Right lobe of liver (tissue), 6 donors: ENCODE results near the gene KIF2C. TPM values are rescaled to one million over a fixed set of nuclear protein-coding genes. Genes with fewer than 3 reads are reported as not detected.

Source experiments
- ATAC-seq, 4 donors: fragments of 200-7000 bp; cut with Tn5 transposase; one replicate each; pipeline ENCODE4 v1.9.1; 2020; ENCODE audit warnings: mild to moderate bottlenecking in 4 of 4, moderate library complexity in 4 of 4
- DNase-seq, 3 donors: peaks; one replicate each; pipeline ENCODE4 v3.0.0-alpha.2; 2020
- H3K27ac ChIP-seq, 3 donors: fragments of 200-600 bp; one replicate each; pipeline ENCODE4 v1.8.0; 2022
- H3K27me3 ChIP-seq, 2 donors: fragments of 200-600 bp; one replicate each; pipeline ENCODE4 v1.8.0; 2022
- H3K36me3 ChIP-seq, 4 donors: fragments of 200-600 bp; sonication (generic) in 1 of 4; one replicate each; pipeline versions ENCODE4 v1.5.1 to v1.8.0; 2017 to 2022; ENCODE audit warnings: control low read depth in 1 of 4
- H3K4me1 ChIP-seq, 4 donors: fragments of 200-600 bp; sonication (generic) in 1 of 4; one replicate each; pipeline versions ENCODE4 v1.5.1 to v1.8.0; 2017 to 2022; ENCODE audit warnings: control low read depth in 1 of 4
- H3K4me3 ChIP-seq, 3 donors: fragments of 200-600 bp; one replicate each; pipeline ENCODE4 v1.8.0; 2022
- H3K9me3 ChIP-seq, 4 donors: fragments of 200-600 bp; sonication (generic) in 1 of 4; one replicate each; pipeline versions ENCODE4 v1.5.1 to v1.8.0; 2017 to 2022; ENCODE audit warnings: control low read depth in 1 of 4
- POLR2A ChIP-seq: fragments of 450-650 bp; IDR thresholded peaks from one replicate; pipeline ENCODE4 v1.6.1; 2017; ENCODE audit warnings: antibody characterized with exemption, mild to moderate bottlenecking
- WGBS: methylation state at CpG from one replicate; pipeline ENCODE4 v1.1.6; 2018; ENCODE audit warnings: low coverage, low lambda C conversion rate; ENCODE audit not compliant: insufficient coverage; ENCODE audit errors: missing lambda C conversion rate; 5-methylcytosine and 5-hydroxymethylcytosine counted together
- intact Hi-C, 2 donors: fragments of 100-400 bp; cut with DNase I; formaldehyde crosslinking; loops; one replicate each; pipeline versions ENCODE4 v1.11.2 to v1.14.1; 2022
- total RNA-seq, 6 experiments: library from RNA; depleted of rRNA in 2 of 6; stranded (reverse); fragments of >200 nt in 2 of 6; fragmentation: NEBNext Ultra II Directional in 3 of 6; extraction: Animal tissue kit (Norgen Biotek cat#: 25700) in 3 of 6; gene quantifications; one replicate each; pipeline versions ENCODE4 v1.1.0 to v1.2.4, GENCODE V29; 2016 to 2023
- TF ChIP-seq, protein P1 (sequence below), 4 donors: fragments of 200-600 bp in 3 of 4; fragments of 450-650 bp in 1 of 4; IDR thresholded peaks; one replicate each; pipeline versions ENCODE4 v1.5.1 to v1.8.0; 2016 to 2022; ENCODE audit warnings: antibody characterized with exemption in 4 of 4, mild to moderate bottlenecking in 2 of 4
- donor health status: DM: no; HTN: yes; CAD: no.
- donor health status: DM: no; HTN: no; CAD: no.
- donor health status: DM: no; HTN: no; CAD: no.
- donor health status: DM: no; HTN: yes; CAD: no.
- donor health status: DM: no; HTN: yes; CAD: no.

KIF2C gene
- total RNA-seq, 6 experiments from 2014 or later = 0.22 to 1.4 (median 0.37) TPM; not detected in 1

DNA sequence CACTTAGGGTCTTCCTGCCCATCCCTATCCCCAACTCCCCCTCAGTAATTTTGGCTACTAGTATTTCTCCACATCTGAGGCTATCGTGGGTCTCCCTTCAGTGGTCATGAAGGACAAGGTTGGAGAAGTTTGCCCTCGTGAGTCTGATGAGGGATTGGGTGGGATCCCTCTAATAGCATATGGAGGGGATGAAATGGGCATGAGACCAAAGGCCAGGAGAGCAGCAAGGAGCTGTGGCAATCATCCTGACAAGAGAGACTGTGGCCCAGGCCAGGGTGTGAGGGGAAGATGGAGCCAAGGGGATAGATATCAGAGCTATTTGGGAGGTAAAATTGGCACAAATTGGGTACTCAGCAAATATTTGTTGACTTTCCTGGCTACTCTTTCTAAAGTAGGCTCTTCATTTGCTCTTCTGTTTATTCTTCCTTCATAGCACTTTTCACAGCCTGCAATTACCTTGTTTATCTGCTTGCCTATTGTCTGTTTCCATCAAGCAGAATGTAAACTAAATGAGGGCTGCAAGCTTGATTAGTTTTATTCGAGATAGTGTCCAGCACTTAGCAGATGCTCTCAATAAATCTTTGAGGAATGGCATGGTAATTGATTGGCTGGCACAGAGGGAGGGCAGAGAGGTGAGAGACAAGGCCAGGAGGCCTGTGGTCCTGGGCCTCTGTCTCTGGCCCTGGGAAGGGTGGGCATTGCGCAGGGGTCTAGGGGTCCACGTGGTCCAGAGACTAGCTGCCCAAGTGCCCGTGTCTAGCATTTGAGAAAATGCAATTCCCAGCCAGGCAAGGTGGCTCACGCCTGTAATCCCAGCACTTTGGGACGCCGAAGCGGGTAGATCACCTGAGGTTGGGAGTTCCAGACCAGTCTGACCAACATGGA, 59.1 kb downstream of the KIF2C start:
- peaks cover 0 to 10% (median 1%) of the 10 kb centered on the region in 4 donors for H3K4me1 ChIP-seq
- H3K27ac ChIP-seq = peak overlapping the region in 2 of 3 donors; percentile 80 to 87
- TF ChIP-seq POLR2A = no peak
- TF ChIP-seq, protein P1, sequence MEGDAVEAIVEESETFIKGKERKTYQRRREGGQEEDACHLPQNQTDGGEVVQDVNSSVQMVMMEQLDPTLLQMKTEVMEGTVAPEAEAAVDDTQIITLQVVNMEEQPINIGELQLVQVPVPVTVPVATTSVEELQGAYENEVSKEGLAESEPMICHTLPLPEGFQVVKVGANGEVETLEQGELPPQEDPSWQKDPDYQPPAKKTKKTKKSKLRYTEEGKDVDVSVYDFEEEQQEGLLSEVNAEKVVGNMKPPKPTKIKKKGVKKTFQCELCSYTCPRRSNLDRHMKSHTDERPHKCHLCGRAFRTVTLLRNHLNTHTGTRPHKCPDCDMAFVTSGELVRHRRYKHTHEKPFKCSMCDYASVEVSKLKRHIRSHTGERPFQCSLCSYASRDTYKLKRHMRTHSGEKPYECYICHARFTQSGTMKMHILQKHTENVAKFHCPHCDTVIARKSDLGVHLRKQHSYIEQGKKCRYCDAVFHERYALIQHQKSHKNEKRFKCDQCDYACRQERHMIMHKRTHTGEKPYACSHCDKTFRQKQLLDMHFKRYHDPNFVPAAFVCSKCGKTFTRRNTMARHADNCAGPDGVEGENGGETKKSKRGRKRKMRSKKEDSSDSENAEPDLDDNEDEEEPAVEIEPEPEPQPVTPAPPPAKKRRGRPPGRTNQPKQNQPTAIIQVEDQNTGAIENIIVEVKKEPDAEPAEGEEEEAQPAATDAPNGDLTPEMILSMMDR (IDR thresholded peaks at IDR 0.05) = no peak
- intact Hi-C loops = no loop called here
- 80% methylated on average over 8 of the region's 10 CpGs for WGBS
- ATAC-seq (no peak), DNase-seq (peak in 1 of 3 donors; percentile 50)
- H3K27me3 ChIP-seq = no peaks in the 10 kb centered on the region
- H3K4me3 ChIP-seq = no peak overlapping the region
- H3K36me3 ChIP-seq = peaks cover 0 to 6% (median 0%) of the 10 kb centered on the region in 4 donors
- no peaks in the 10 kb centered on the region for H3K9me3 ChIP-seq

DNA sequence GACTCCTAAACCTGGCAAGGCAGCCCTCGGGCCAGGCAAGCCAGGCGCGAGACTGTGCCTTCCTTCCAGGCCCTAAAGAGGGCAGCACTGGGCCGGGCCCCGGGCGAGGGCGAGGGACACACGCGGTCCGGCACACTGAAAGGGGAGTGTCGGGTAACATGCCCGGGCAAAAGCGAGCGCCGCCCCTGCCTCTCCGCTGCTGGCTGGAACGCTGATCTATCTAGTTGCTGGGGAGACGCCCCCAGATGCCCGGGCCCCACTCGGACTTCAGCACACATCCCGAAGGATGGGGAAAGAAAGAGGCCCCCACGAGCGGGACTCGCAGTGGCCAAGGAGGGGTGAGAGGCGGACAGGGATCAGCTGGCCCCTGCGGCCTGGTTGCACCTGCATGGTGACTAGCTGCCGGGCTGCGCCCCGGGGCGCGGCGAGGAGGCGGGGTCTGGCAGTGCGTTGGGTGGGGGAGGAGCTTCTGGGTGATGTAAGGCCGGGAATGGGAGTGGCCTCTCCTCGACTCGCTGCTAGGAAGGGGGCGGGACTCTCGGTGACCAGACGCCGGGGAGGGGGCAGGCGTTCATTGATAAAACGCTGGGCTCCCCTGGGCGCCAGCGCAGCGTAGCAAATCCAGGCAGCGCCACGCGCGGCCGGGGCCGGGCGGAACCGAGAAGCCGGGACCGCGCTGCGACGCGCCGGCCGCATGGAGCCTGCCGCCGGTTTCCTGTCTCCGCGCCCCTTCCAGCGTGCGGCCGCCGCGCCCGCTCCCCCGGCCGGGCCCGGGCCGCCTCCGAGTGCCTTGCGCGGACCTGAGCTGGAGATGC, 60.3 kb downstream of the KIF2C start, which contains the start of gene PLK3:
Gene PLK3, plus strand, starts transcription at position 608 of the 815 bp plus-strand sequence. Its CDS starts 87 bp downstream, at position 695.
- Histone ChIP-seq H3K4me3 (peak within 1 kb of the TSS; percentile 65 to 86 (median 71)), H3K36me3 (peaks cover 0 to 6% (median 1%) of the 10 kb centered on the region in 4 donors), H3K4me1 (peaks cover 0 to 10% (median 1%) of the 10 kb centered on the region in 4 donors), H3K27me3 (no peaks in the 10 kb centered on the region), H3K9me3 (no peaks in the 10 kb centered on the region), H3K27ac (peak within 1 kb of the TSS; percentile 80 to 92 (median 87))
- peak; percentile 92 to 96 (median 96) for ATAC-seq
- intact Hi-C loops = no loop called here
- TF ChIP-seq, protein P1 (IDR thresholded peaks at IDR 0.05) = peak; percentile 88 to 93 (median 91)
- TF ChIP-seq POLR2A = peak; percentile 99
- WGBS = 0% methylated on average over 9 of the region's 79 CpGs
- DNase-seq = peak; percentile 98 to 99 (median 98)

DNA sequence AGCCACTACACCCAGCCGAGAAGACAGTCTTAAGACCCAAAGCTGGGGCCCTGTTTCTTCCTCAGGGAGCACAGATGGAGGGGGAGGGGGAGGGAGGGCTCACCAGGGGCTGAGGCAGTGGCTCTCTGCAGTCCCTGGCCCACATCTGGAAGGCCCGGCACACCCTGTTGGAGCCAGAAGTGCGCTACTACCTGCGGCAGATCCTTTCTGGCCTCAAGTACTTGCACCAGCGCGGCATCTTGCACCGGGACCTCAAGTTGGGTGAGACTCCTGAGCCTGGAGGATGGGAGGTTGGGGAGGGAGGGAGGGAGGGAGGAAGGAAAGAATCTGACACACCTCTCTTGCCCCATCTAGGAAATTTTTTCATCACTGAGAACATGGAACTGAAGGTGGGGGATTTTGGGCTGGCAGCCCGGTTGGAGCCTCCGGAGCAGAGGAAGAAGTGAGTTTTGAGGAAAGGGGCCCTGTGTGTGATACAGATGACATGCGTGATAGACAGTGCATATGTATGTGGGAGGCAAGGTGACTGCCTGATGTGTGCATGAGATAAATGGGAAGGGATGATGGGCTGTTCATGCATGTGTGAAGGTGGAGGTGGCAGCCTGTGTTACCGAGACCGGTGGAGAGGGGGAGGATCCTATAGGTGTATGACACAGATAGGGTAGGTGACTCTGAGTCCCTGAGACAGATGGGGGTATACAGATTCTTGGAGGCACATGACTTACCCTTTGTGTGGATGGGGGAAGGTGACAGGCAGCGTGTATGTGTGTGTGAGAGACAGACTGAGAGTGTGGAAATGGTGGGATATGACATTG, 62.1 kb downstream of the KIF2C start:
- ATAC-seq (no peak), DNase-seq (peak in 1 of 3 donors; percentile 58)
- intact Hi-C loops = no loop called here
- Histone ChIP-seq H3K36me3 (peaks cover 0 to 13% (median 1%) of the 10 kb centered on the region in 4 donors), H3K27me3 (no peaks in the 10 kb centered on the region), H3K4me1 (peaks cover 2 to 16% (median 5%) of the 10 kb centered on the region in 4 donors), H3K27ac (no peak overlapping the region), H3K9me3 (no peaks in the 10 kb centered on the region), H3K4me3 (peak overlapping the region in 1 of 3 donors; percentile 86)
- TF ChIP-seq, protein P1 (IDR thresholded peaks at IDR 0.05) = no peak
- no peak for TF ChIP-seq POLR2A
- WGBS = 55% methylated on average over 12 of the region's 13 CpGs
